ENCODE results near the gene REXO2. TPM values are rescaled to one million over a fixed set of nuclear protein-coding genes. Genes with fewer than 3 reads are reported as not detected.

REXO2 gene
- total and polyA plus RNA-seq, 4 donors = 25.9 to 51.7 (median 39.4) TPM

- H3K9me3 ChIP-seq (ENCODE audit: control insufficient read depth in 4 of 4, low read length in 3 of 4) = no peaks in the 10 kb centered on the region
- TF ChIP-seq YY1 (IDR thresholded peaks at IDR 0.05) (no peak), MAX (IDR thresholded peaks at IDR 0.05) (no peak), FOXA2 (IDR thresholded peaks at IDR 0.05) (no peak), JUND (IDR thresholded peaks at IDR 0.05) (no peak), CTCF (IDR thresholded peaks at IDR 0.05; ENCODE audit: low read depth, low read length, missing input control) (no peak), NR2F2 (IDR thresholded peaks at IDR 0.05) (no peak), SP1 (IDR thresholded peaks at IDR 0.05) (no peak), EGR1 (IDR thresholded peaks at IDR 0.05; ENCODE audit: low read depth in 2 of 2) (no peak), ZBTB33 (IDR thresholded peaks at IDR 0.05) (no peak), TAF1 (conservative IDR thresholded peaks at IDR 0.05) (no peak)
- H3K4me1 ChIP-seq (ENCODE audit: control insufficient read depth in 4 of 4, insufficient read depth in 4 of 4, low read length in 3 of 4) = peaks cover 0 to 15% (median 2%) of the 10 kb centered on the region in 4 donors
- H3K9ac ChIP-seq (ENCODE audit: low read depth in 1 of 2, low read length in 2 of 2) = no peak overlapping the region
- peaks cover 1 to 8% (median 3%) of the 10 kb centered on the region in 4 donors for H3K36me3 ChIP-seq (ENCODE audit: control insufficient read depth in 4 of 4, insufficient read depth in 3 of 4, low read depth in 1 of 4, low read length in 3 of 4)
- 77% methylated on average over 7 of the region's 7 CpGs for WGBS
- DNase-seq (ENCODE audit: low spot score) = no peak
- no peaks in the 10 kb centered on the region for H3K27me3 ChIP-seq (ENCODE audit: control insufficient read depth in 4 of 4, insufficient read depth in 4 of 4, low read length in 3 of 4)
- no peak overlapping the region for H3K4me3 ChIP-seq (ENCODE audit: low read depth in 1 of 3, low read length in 3 of 3)
- no peak overlapping the region for H3K27ac ChIP-seq (ENCODE audit: low read depth in 1 of 2, low read length in 2 of 2)
These were observed 1.9 kb downstream of the REXO2 start for GRCh38 chr11:114440971-114441763.

GRCh38 chr11:114441921-114442320, 2.7 kb downstream of the REXO2 start:
- peaks cover 0 to 15% (median 2%) of the 10 kb centered on the region in 4 donors for H3K4me1 ChIP-seq (ENCODE audit: control insufficient read depth in 4 of 4, insufficient read depth in 4 of 4, low read length in 3 of 4)

More at GRCh38 chr11:114441921-114442320, 2.7 kb downstream of the REXO2 start:
- H3K27me3 ChIP-seq (ENCODE audit: control insufficient read depth in 4 of 4, insufficient read depth in 4 of 4, low read length in 3 of 4) = no peaks in the 10 kb centered on the region
- WGBS = 85% methylated on average over 2 of the region's 2 CpGs
- H3K4me3 ChIP-seq (ENCODE audit: low read depth in 1 of 3, low read length in 3 of 3) = no peak overlapping the region
- no peak overlapping the region for H3K27ac ChIP-seq (ENCODE audit: low read depth in 1 of 2, low read length in 2 of 2)
- TF ChIP-seq GABPA (IDR thresholded peaks at IDR 0.05 in 1 of 2, conservative IDR thresholded peaks at IDR 0.05 in 1 of 2) (no peak), ZBTB33 (IDR thresholded peaks at IDR 0.05) (no peak), ATF3 (IDR thresholded peaks at IDR 0.05) (no peak), EGR1 (IDR thresholded peaks at IDR 0.05; ENCODE audit: low read depth in 2 of 2) (no peak), REST (IDR thresholded peaks at IDR 0.05) (no peak), FOXA2 (IDR thresholded peaks at IDR 0.05) (no peak), RXRA (IDR thresholded peaks at IDR 0.05) (no peak), HNF4A (conservative IDR thresholded peaks at IDR 0.05) (no peak), RAD21 (IDR thresholded peaks at IDR 0.05) (no peak), NR2F2 (IDR thresholded peaks at IDR 0.05) (no peak), TAF1 (conservative IDR thresholded peaks at IDR 0.05) (no peak), HNF4G (IDR thresholded peaks at IDR 0.05) (no peak), YY1 (IDR thresholded peaks at IDR 0.05) (no peak), JUND (IDR thresholded peaks at IDR 0.05) (no peak), MAX (IDR thresholded peaks at IDR 0.05) (no peak), FOXA1 (IDR thresholded peaks at IDR 0.05) (no peak), SP1 (IDR thresholded peaks at IDR 0.05) (no peak)
- H3K36me3 ChIP-seq (ENCODE audit: control insufficient read depth in 4 of 4, insufficient read depth in 3 of 4, low read depth in 1 of 4, low read length in 3 of 4) = peaks cover 1 to 10% (median 4%) of the 10 kb centered on the region in 4 donors
- no peak overlapping the region for H3K9ac ChIP-seq (ENCODE audit: low read depth in 1 of 2, low read length in 2 of 2)
- no peaks in the 10 kb centered on the region for H3K9me3 ChIP-seq (ENCODE audit: control insufficient read depth in 4 of 4, low read length in 3 of 4)
- DNase-seq (ENCODE audit: low spot score) = no peak
